A673 (cell line): ENCODE data around the gene DSCAM. TPM values are rescaled to one million over a fixed set of nuclear protein-coding genes. Genes with fewer than 3 reads are reported as not detected.

Source experiments
- BruUV-seq: library from RNA; stranded (reverse); fragments of 400-500 nt; replicated peaks from 2 replicates; lab custom pipeline; 2021; lab: Mats Ljungman, UMichigan
- CTCF ChIA-PET: fragments of 300-600 bp; sonication (Branson Sonifier 250); formaldehyde crosslinking; loops from one replicate; lab custom pipeline; 2022; ENCODE audit warnings: antibody characterized with exemption; lab: Charles Lee
- POLR2A ChIA-PET: fragments of 300-600 bp; sonication (Branson Sonifier 250); formaldehyde crosslinking; loops from one replicate; lab custom pipeline; 2022; ENCODE audit warnings: antibody characterized with exemption; ENCODE audit not compliant: low non-redundant PET; lab: Charles Lee
- DNase-seq: peaks from one replicate; pipeline ENCODE4 v3.0.0-alpha.2; 2015; ENCODE audit warnings: low spot score
- H3K27ac ChIP-seq: fragments of 200-600 bp; sonication (generic); 2 replicates; pipeline ENCODE4 v1.5.1; 2016; ENCODE audit warnings: mixed run types, low read depth, mild to moderate bottlenecking, mixed read lengths, antibody characterized with exemption, low read length; ENCODE audit not compliant: poor library complexity, severe bottlenecking
- H3K27me3 ChIP-seq: fragments of 200-600 bp; sonication (generic); replicated peaks from 2 replicates; pipeline ENCODE4 v1.6.1; 2017; ENCODE audit warnings: mixed run types, low read depth, mild to moderate bottlenecking, mixed read lengths, antibody characterized with exemption, low read length; ENCODE audit not compliant: insufficient read depth, poor library complexity
- H3K36me3 ChIP-seq: fragments of 200-600 bp; sonication (generic); 2 replicates; pipeline ENCODE4 v1.6.1; 2016; ENCODE audit warnings: mixed run types, mild to moderate bottlenecking, mixed read lengths, antibody characterized with exemption, low read length; ENCODE audit not compliant: insufficient read depth, poor library complexity, severe bottlenecking
- H3K4me1 ChIP-seq: fragments of 200-600 bp; sonication (generic); 2 replicates; pipeline ENCODE4 v1.6.1; 2017; ENCODE audit warnings: mixed run types, mild to moderate bottlenecking, mixed read lengths, antibody characterized with exemption, low read length; ENCODE audit not compliant: insufficient read depth, poor library complexity, severe bottlenecking
- H3K4me3 ChIP-seq: fragments of 200-600 bp; sonication (generic); 2 replicates; pipeline ENCODE4 v1.5.1; 2016; ENCODE audit warnings: low read depth, mixed run types, mild to moderate bottlenecking, mixed read lengths, low read length; ENCODE audit not compliant: poor library complexity, severe bottlenecking
- H3K9me3 ChIP-seq: fragments of 200-600 bp; sonication (generic); 2 replicates; pipeline ENCODE4 v1.6.1; 2016; ENCODE audit warnings: mixed run types, low read depth, mild to moderate bottlenecking, mixed read lengths, antibody characterized with exemption, low read length; ENCODE audit not compliant: poor library complexity, severe bottlenecking
- EZH2 ChIP-seq: fragments of 200-600 bp; sonication (generic); IDR thresholded peaks from 2 replicates; pipeline ENCODE4 v1.6.1; 2017; ENCODE audit warnings: borderline replicate concordance, low read depth, mild to moderate bottlenecking, mixed read lengths, antibody characterized with exemption, low read length; ENCODE audit not compliant: poor library complexity, severe bottlenecking
- intact Hi-C: fragments of 100-400 bp; cut with micrococcal nuclease; formaldehyde crosslinking; loops from one replicate; pipeline ENCODE4 v1.10.0; 2022; ENCODE audit not compliant: unreplicated experiment
- total RNA-seq: library from RNA; stranded (reverse); gene quantifications from 2 replicates; pipeline ENCODE4 v1.2.3, GENCODE V29; 2021
- TF ChIP-seq, protein P1 (sequence below): fragments of 300-800, 200-600 bp; sonication (generic); conservative IDR thresholded peaks from 2 replicates; pipeline ENCODE4 v1.5.1; 2017; ENCODE audit warnings: low read depth, mild to moderate bottlenecking, antibody characterized with exemption, low read length, moderate library complexity, mixed read lengths

DSCAM gene
- total RNA-seq, 1 experiment from 2014 or later, result not detected

DNA sequence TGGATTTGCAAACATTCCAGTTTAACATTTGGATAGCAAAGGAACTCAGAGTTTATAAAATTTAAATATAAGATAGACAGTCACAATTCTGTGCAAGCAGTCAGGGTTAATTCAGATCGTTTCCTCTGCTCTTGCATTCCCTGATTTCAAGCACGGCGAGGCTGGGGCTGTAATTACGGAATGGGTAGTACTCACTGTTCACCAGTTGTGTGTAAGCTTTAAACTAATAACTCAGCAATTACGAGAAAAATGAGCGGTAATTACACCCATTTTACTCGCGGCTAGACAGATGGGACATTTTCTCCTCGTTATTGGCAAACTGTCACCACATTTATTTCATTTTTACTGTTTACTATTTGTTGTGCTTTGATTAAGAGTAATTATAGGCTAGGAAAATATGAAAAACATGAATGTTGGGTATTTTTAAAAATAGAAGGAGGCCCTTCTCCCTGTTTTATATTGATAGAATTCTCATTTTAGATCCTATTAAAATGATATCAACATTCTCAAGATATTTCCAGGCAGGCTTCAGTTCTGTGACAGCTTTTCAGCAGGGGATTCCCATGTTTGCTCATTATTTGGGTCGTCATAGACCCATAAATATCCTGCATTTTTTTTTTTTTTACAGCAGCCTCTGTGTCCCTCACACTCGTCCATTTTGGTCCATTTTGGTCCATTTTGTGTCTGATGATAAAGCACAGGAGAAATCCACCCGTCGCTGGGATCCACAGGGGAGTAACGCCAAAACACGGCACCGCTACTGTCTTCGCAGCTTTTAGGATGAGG lies 208.3 kb downstream of the DSCAM start:
- TF ChIP-seq, protein P1, sequence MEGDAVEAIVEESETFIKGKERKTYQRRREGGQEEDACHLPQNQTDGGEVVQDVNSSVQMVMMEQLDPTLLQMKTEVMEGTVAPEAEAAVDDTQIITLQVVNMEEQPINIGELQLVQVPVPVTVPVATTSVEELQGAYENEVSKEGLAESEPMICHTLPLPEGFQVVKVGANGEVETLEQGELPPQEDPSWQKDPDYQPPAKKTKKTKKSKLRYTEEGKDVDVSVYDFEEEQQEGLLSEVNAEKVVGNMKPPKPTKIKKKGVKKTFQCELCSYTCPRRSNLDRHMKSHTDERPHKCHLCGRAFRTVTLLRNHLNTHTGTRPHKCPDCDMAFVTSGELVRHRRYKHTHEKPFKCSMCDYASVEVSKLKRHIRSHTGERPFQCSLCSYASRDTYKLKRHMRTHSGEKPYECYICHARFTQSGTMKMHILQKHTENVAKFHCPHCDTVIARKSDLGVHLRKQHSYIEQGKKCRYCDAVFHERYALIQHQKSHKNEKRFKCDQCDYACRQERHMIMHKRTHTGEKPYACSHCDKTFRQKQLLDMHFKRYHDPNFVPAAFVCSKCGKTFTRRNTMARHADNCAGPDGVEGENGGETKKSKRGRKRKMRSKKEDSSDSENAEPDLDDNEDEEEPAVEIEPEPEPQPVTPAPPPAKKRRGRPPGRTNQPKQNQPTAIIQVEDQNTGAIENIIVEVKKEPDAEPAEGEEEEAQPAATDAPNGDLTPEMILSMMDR, result no peak
- TF ChIP-seq EZH2, result no peak
- Histone ChIP-seq H3K4me1 (no peaks in the 10 kb centered on the region), H3K27ac (no peak overlapping the region), H3K36me3 (no peaks in the 10 kb centered on the region), H3K27me3 (no peaks in the 10 kb centered on the region), H3K4me3 (no peak overlapping the region), H3K9me3 (peaks cover 11% of the 10 kb centered on the region)
- CTCF ChIA-PET, result no interaction called here
- no TSS peak for BruUV-seq
- intact Hi-C loops, result no loop called here
- no peak for DNase-seq
- POLR2A ChIA-PET, result no interaction called here

DNA sequence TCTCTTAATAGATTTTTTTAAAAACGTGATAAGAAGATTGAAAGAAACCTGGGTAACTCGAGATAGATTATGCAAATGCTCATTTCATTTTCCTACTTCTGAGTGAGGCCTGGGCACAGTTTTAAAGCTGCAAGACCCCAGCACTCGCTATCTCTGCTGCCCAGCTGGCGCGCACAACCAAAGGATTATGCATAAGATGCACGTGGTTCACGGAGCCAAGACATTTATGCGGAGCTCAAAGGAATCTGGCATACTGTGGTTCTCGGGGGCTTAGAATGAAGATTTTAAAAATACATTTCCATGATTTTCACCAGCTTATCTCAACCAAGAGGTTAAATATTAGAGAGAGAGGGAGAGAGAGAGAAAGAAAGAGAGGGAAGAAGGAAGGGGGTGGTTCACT lies 210.9 kb downstream of the DSCAM start:
- no TSS peak for BruUV-seq
- Histone ChIP-seq H3K4me1 (no peaks in the 10 kb centered on the region), H3K4me3 (no peak overlapping the region), H3K27me3 (no peaks in the 10 kb centered on the region), H3K27ac (no peak overlapping the region), H3K9me3 (peaks cover 17% of the 10 kb centered on the region), H3K36me3 (no peaks in the 10 kb centered on the region)
- CTCF ChIA-PET, result no interaction called here
- POLR2A ChIA-PET, result no interaction called here
- intact Hi-C loops, result no loop called here
- DNase-seq, result no peak
- TF ChIP-seq, protein P1, result no peak
- no peak for TF ChIP-seq EZH2

DNA sequence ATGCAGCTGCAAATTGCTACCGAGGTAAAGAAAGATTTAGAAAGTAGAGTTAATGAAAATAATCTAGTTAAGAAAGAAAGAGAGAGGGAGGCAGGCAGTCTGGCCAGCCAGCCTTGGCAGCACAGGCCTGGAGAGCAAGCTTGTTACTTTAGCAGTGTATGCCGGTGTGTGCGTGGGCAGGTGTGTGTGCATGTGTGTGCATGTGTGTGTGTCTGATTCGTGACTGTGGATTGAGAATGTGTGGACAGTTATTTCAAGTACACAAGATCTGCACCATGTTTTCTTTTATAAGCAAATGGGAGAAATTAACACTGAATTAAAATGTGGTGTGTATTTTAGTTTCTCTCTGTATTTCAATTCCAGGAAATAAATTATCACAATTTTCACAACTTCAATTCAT lies 211.6 kb downstream of the DSCAM start:
- TF ChIP-seq, protein P1, result no peak
- TF ChIP-seq EZH2, result no peak
- ChIA-PET CTCF (no interaction called here), POLR2A (no interaction called here)
- H3K4me1 ChIP-seq, result no peaks in the 10 kb centered on the region
- H3K36me3 ChIP-seq, result no peaks in the 10 kb centered on the region
- no peak overlapping the region for H3K4me3 ChIP-seq
- DNase-seq, result no peak
- BruUV-seq, result no TSS peak
- peaks cover 17% of the 10 kb centered on the region for H3K9me3 ChIP-seq
- H3K27me3 ChIP-seq, result no peaks in the 10 kb centered on the region
- no peak overlapping the region for H3K27ac ChIP-seq
- intact Hi-C loops, result no loop called here
